Keratinocyte (primary cell): ENCODE results near the gene RHAG.

Experiments
- EZH2 ChIP-seq: IDR thresholded peaks from one replicate; pipeline ENCODE4 v1.6.1; 2012; ENCODE audit warnings: inconsistent platforms, mild to moderate bottlenecking, low read length, moderate library complexity
- TF ChIP-seq, protein P1 (sequence below), 3 experiments: IDR thresholded peaks in 1 of 3; conservative IDR thresholded peaks in 1 of 3; optimal IDR thresholded peaks in 1 of 3; 2 replicates in 2 of 3; 3 replicates in 1 of 3; pipeline versions ENCODE3 to v1.5.1; 2011; ENCODE audit warnings: low read length in 3 of 3, mild to moderate bottlenecking in 3 of 3, moderate library complexity in 2 of 3, control low read depth in 1 of 3, inconsistent platforms in 1 of 3; ENCODE audit not compliant: insufficient read depth in 2 of 3; ENCODE audit errors: extremely low read depth in 1 of 3

DNA sequence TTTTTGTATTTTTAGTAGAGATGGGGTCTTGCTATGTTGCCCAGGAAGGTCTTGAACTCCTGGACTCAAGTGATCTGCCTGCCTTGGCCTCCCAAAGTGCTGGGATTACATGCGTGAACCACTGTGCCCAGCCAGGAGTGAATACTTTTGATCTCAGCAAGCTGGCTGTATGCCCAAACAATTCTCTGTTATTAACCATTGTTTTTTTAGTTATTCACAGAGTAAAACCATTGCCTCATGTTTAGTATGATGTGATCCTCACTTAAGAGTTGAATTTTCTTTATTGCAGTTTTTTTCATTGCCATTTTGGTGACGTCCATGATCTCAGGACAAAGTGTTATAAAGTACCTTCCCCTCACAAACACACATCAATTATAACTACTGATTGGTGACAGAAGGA, 71.4 kb downstream of the RHAG start:
- TF ChIP-seq, protein P1, sequence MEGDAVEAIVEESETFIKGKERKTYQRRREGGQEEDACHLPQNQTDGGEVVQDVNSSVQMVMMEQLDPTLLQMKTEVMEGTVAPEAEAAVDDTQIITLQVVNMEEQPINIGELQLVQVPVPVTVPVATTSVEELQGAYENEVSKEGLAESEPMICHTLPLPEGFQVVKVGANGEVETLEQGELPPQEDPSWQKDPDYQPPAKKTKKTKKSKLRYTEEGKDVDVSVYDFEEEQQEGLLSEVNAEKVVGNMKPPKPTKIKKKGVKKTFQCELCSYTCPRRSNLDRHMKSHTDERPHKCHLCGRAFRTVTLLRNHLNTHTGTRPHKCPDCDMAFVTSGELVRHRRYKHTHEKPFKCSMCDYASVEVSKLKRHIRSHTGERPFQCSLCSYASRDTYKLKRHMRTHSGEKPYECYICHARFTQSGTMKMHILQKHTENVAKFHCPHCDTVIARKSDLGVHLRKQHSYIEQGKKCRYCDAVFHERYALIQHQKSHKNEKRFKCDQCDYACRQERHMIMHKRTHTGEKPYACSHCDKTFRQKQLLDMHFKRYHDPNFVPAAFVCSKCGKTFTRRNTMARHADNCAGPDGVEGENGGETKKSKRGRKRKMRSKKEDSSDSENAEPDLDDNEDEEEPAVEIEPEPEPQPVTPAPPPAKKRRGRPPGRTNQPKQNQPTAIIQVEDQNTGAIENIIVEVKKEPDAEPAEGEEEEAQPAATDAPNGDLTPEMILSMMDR (optimal IDR thresholded peaks at IDR 0.05 in 1 of 3, IDR thresholded peaks at IDR 0.05 in 1 of 3, conservative IDR thresholded peaks at IDR 0.05 in 1 of 3; ENCODE audit: extremely low read depth in 1 of 3, insufficient read depth in 2 of 3, low read length in 3 of 3) = no peak
- no peak for TF ChIP-seq EZH2
